HepG2 (cell line): ENCODE results near the gene PFDN2. TPM values are rescaled to one million over a fixed set of nuclear protein-coding genes. Genes with fewer than 3 reads are reported as not detected.

Experiments used
- FOXM1 ChIP-seq: sonication (generic); formaldehyde crosslinking; IDR thresholded peaks from 2 replicates; pipeline ENCODE4 v1.5.0; 2020; ENCODE audit warnings: missing genetic modification reagents
- HMG20A ChIP-seq: IDR thresholded peaks from 2 replicates; pipeline ENCODE4 v1.6.1; 2016; ENCODE audit warnings: borderline replicate concordance
- KDM5B ChIP-seq: sonication (generic); formaldehyde crosslinking; IDR thresholded peaks from 2 replicates; pipeline ENCODE4 v1.4.0; 2020; ENCODE audit warnings: missing genetic modification reagents, mild to moderate bottlenecking, borderline replicate concordance
- MAFF ChIP-seq: IDR thresholded peaks from 2 replicates; pipeline ENCODE4 v1.6.1; 2011; ENCODE audit warnings: low read depth, low read length, improper control_type of control experiment
- MED8 ChIP-seq: sonication (generic); formaldehyde crosslinking; IDR thresholded peaks from 2 replicates; pipeline ENCODE4 v1.8.1; 2023; ENCODE audit warnings: mild to moderate bottlenecking, missing genetic modification reagents; ENCODE audit not compliant: insufficient replicate concordance
- MIXL1 ChIP-seq: IDR thresholded peaks from 2 replicates; pipeline ENCODE4 v1.6.1; 2016
- MTA1 ChIP-seq: sonication (generic); formaldehyde crosslinking; IDR thresholded peaks from 2 replicates; pipeline ENCODE4 v1.4.0; 2020; ENCODE audit warnings: missing genetic modification reagents, mild to moderate bottlenecking, borderline replicate concordance
- NCOR1 ChIP-seq: fragments of 200-600 bp; sonication (generic); IDR thresholded peaks from 2 replicates; pipeline ENCODE4 v1.7.0; 2017; ENCODE audit warnings: antibody characterized with exemption, low read length, borderline replicate concordance
- PBX2 ChIP-seq: IDR thresholded peaks from 2 replicates; pipeline ENCODE4 v1.6.1; 2016; ENCODE audit warnings: control low read depth
- PLRG1 ChIP-seq: fragments of 450-650 bp; conservative IDR thresholded peaks from 2 replicates; pipeline ENCODE4 v1.6.1; 2016
- REL ChIP-seq: sonication (generic); formaldehyde crosslinking; conservative IDR thresholded peaks from 2 replicates; pipeline ENCODE4 v1.8.0; 2022; ENCODE audit warnings: mild to moderate bottlenecking, missing genetic modification reagents, moderate library complexity
- SMAD9 ChIP-seq: sonication (generic); formaldehyde crosslinking; IDR thresholded peaks from 2 replicates; pipeline ENCODE4 v1.5.1; 2020; ENCODE audit warnings: mild to moderate bottlenecking, missing genetic modification reagents
- SRSF1 ChIP-seq: fragments of 200-400 bp; formaldehyde crosslinking; optimal IDR thresholded peaks from 2 replicates; pipeline ENCODE3; 2017; ENCODE audit warnings: mild to moderate bottlenecking, low read depth, low read length, moderate library complexity
- TAF1 ChIP-seq: sonication (generic); formaldehyde crosslinking; IDR thresholded peaks from 2 replicates; pipeline ENCODE4 v1.4.0; 2020; ENCODE audit warnings: missing genetic modification reagents
- TARDBP ChIP-seq: sonication (generic); formaldehyde crosslinking; IDR thresholded peaks from 2 replicates; pipeline ENCODE4 v1.8.0; 2022; ENCODE audit warnings: mild to moderate bottlenecking, missing genetic modification reagents
- TP53 ChIP-seq: sonication (generic); formaldehyde crosslinking; conservative IDR thresholded peaks from 2 replicates; pipeline ENCODE4 v1.4.0; 2020; ENCODE audit warnings: missing genetic modification reagents
- ZEB1 ChIP-seq: IDR thresholded peaks from 2 replicates; pipeline ENCODE4 v1.6.1; 2012; ENCODE audit warnings: mild to moderate bottlenecking, low read depth, inconsistent platforms; ENCODE audit not compliant: insufficient replicate concordance
- ZKSCAN1 ChIP-seq: fragments of 150-350 bp; IDR thresholded peaks from 2 replicates; pipeline ENCODE4 v1.6.1; 2014; ENCODE audit warnings: low read length
- ZNF180 ChIP-seq: sonication (generic); formaldehyde crosslinking; IDR thresholded peaks from 2 replicates; pipeline ENCODE4 v1.4.0; 2020; ENCODE audit warnings: low read depth, missing genetic modification reagents, borderline replicate concordance
- ZNF232 ChIP-seq: sonication (generic); formaldehyde crosslinking; IDR thresholded peaks from 2 replicates; pipeline ENCODE4 v1.4.0; 2020; ENCODE audit warnings: missing genetic modification reagents, borderline replicate concordance
- ZNF30 ChIP-seq: sonication (generic); formaldehyde crosslinking; IDR thresholded peaks from 2 replicates; pipeline ENCODE4 v1.5.0; 2020; ENCODE audit warnings: mild to moderate bottlenecking, missing genetic modification reagents
- ZNF460 ChIP-seq: sonication (generic); formaldehyde crosslinking; IDR thresholded peaks from 2 replicates; pipeline ENCODE4 v1.5.1; 2020; ENCODE audit warnings: missing genetic modification reagents, mild to moderate bottlenecking, borderline replicate concordance
- polyA plus RNA-seq, 8 experiments: library from polyadenylated mRNA; depleted of rRNA in 3 of 8; stranded (reverse) in 7 of 8; unstranded in 1 of 8; fragments of >200 nt; fragmentation: Illumina TruSeq in 4 of 8; extraction: Trizol in 4 of 8; gene quantifications; 2 replicates each; pipeline versions ENCODE4 v1.2.1 to v1.2.3, GENCODE V29; 2011 to 2016; ENCODE audit warnings: low read depth in 4 of 8, missing spikeins in 1 of 8, mixed read lengths in 1 of 8; ENCODE audit not compliant: insufficient read depth in 1 of 8
- total RNA-seq, 5 experiments: library from RNA; depleted of rRNA; stranded (reverse); fragments of >200 nt; fragmentation: Illumina TruSeq; extraction: Trizol; gene quantifications; 2 replicates each; pipeline ENCODE4 v1.2.3, GENCODE V29; 2016; ENCODE audit warnings: low read depth in 1 of 5
- TF ChIP-seq, protein P1 (sequence below): sonication (generic); formaldehyde crosslinking; IDR thresholded peaks from 2 replicates; pipeline ENCODE4 v1.5.1; 2020; ENCODE audit warnings: mild to moderate bottlenecking, moderate library complexity, missing genetic modification reagents
- TF ChIP-seq, protein P2 (sequence below): sonication (generic); formaldehyde crosslinking; IDR thresholded peaks from 2 replicates; pipeline ENCODE4 v1.5.0; 2020; ENCODE audit warnings: missing genetic modification reagents
- TF ChIP-seq, protein P3 (sequence below): sonication (generic); formaldehyde crosslinking; IDR thresholded peaks from 2 replicates; pipeline ENCODE4 v1.5.1; 2020; ENCODE audit warnings: missing genetic modification reagents, mild to moderate bottlenecking, borderline replicate concordance

Gene PFDN2
- total and polyA plus RNA-seq, 2 of the 13 experiments (the other 11 are each of a cell fraction or from before 2014, with no cell fraction given), result 62.6 to 63.6 TPM

DNA sequence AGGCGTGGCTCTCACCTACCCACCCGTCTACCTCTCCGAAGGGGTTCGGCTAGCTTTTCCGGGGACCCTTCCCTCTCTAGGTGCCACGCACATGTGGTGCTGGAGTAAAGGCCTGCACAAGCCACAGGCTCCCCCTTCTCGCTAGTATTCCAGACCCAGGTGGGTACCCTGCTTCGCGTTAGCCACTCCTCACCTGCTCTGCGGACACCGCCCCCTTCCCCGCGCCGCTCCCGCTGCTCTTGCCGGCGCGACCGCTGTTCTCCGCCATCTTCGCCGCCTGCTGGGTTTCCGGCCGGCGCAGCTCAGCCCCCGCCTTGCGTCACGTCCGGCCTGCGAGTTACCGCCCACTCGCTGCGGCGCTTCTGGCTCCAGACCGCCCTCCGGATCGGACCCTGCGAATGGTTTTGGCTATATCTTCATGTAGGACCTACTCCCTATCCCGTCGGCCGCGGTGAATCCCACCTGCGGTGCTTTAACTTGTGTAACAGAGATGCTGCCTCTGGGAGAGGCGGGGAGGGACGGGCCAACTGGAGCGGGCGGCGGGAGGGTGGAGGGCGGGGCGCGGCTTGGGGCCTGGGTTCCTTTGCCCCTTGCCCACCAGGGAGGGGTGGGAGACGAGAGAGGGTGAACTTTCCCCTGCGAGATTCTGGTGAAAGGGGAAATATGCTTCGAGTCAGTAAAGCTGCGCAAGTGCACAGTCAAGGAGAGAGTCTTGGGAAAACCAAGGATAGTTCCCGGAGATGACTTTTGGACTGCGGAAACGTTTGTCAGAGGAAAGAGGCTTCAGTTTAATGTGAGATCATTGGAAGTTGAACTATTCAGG is at the start of gene PFDN2, which contains the start of gene NIT1 (continued):
- TF ChIP-seq, protein P1, sequence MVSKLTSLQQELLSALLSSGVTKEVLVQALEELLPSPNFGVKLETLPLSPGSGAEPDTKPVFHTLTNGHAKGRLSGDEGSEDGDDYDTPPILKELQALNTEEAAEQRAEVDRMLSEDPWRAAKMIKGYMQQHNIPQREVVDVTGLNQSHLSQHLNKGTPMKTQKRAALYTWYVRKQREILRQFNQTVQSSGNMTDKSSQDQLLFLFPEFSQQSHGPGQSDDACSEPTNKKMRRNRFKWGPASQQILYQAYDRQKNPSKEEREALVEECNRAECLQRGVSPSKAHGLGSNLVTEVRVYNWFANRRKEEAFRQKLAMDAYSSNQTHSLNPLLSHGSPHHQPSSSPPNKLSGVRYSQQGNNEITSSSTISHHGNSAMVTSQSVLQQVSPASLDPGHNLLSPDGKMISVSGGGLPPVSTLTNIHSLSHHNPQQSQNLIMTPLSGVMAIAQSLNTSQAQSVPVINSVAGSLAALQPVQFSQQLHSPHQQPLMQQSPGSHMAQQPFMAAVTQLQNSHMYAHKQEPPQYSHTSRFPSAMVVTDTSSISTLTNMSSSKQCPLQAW, result peak; percentile 72
- TF ChIP-seq MAFF, result no peak
- TF ChIP-seq REL, result no peak; the same call in 1 of the 2 replicates
- TF ChIP-seq ZKSCAN1, result no peak
- no peak for TF ChIP-seq PBX2
- no peak for TF ChIP-seq ZEB1
- peak; percentile 99 for TF ChIP-seq TAF1 (CRISPR knock-in tag)
- no peak for TF ChIP-seq FOXM1 (CRISPR knock-in tag)
- TF ChIP-seq, protein P2, sequence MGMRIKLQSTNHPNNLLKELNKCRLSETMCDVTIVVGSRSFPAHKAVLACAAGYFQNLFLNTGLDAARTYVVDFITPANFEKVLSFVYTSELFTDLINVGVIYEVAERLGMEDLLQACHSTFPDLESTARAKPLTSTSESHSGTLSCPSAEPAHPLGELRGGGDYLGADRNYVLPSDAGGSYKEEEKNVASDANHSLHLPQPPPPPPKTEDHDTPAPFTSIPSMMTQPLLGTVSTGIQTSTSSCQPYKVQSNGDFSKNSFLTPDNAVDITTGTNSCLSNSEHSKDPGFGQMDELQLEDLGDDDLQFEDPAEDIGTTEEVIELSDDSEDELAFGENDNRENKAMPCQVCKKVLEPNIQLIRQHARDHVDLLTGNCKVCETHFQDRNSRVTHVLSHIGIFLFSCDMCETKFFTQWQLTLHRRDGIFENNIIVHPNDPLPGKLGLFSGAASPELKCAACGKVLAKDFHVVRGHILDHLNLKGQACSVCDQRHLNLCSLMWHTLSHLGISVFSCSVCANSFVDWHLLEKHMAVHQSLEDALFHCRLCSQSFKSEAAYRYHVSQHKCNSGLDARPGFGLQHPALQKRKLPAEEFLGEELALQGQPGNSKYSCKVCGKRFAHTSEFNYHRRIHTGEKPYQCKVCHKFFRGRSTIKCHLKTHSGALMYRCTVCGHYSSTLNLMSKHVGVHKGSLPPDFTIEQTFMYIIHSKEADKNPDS, result no peak
- TF ChIP-seq ZNF30 (CRISPR knock-in tag), result no peak
- TF ChIP-seq MIXL1 (CRISPR knock-in tag), result no peak
- TF ChIP-seq KDM5B (CRISPR knock-in tag), result peak; percentile 87; the same call in 1 of the 2 replicates
- TF ChIP-seq ZNF232 (CRISPR knock-in tag), result 0 out of 2 replicates have a peak, but pooled peaks have one; percentile 69
- TF ChIP-seq, protein P3, sequence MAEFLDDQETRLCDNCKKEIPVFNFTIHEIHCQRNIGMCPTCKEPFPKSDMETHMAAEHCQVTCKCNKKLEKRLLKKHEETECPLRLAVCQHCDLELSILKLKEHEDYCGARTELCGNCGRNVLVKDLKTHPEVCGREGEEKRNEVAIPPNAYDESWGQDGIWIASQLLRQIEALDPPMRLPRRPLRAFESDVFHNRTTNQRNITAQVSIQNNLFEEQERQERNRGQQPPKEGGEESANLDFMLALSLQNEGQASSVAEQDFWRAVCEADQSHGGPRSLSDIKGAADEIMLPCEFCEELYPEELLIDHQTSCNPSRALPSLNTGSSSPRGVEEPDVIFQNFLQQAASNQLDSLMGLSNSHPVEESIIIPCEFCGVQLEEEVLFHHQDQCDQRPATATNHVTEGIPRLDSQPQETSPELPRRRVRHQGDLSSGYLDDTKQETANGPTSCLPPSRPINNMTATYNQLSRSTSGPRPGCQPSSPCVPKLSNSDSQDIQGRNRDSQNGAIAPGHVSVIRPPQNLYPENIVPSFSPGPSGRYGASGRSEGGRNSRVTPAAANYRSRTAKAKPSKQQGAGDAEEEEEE (CRISPR knock-in tag), result no peak
- TF ChIP-seq MTA1 (CRISPR knock-in tag), result no peak
- TF ChIP-seq MED8, result no peak
- no peak for TF ChIP-seq HMG20A
- TF ChIP-seq ZNF180 (CRISPR knock-in tag), result 0 out of 2 replicates have a peak, but pooled peaks have one; percentile 44
- TF ChIP-seq NCOR1, result no peak
- no peak for TF ChIP-seq SMAD9 (CRISPR knock-in tag)
- TF ChIP-seq SRSF1, result peak; percentile 80
- TF ChIP-seq ZNF460 (CRISPR knock-in tag), result no peak
- TF ChIP-seq TP53 (CRISPR knock-in tag), result peak; percentile 56; the same call in 1 of the 2 replicates
- no peak for TF ChIP-seq PLRG1
- TF ChIP-seq TARDBP (CRISPR knock-in tag), result peak; percentile 57; the same call in 1 of the 2 replicates
